Stimulated activated effector memory CD8-positive, alpha-beta T cell treated with anti-CD3 and anti-CD28 coated beads, Interleukin-12 subunit alpha, Interleukin-12 subunit beta, amount 100 ng/mL, for 72 hours (primary cell): Measurements from ENCODE around the gene TCF25.
"Not testable (repeated sequence)": the region's sequence is repeated elsewhere in the genome, so short reads cannot be mapped to it uniquely, and the experiment has no call there.

Experiments used
- ATAC-seq: fragments of 150-1000 bp; cut with Tn5 transposase; 2 replicates; pipeline ENCODE4 v1.10.0; 2021
- DNase-seq, 2 donors: peaks; one replicate each; pipeline ENCODE4 v3.0.0; 2021 to 2022; ENCODE audit warnings: low spot score in 2 of 2
- H3K27ac Mint-ChIP-seq: one replicate; pipeline ENCODE4 v1.8.0; 2022; ENCODE audit warnings: mild to moderate bottlenecking, mixed read lengths
- H3K36me3 Mint-ChIP-seq: one replicate; pipeline ENCODE4 v1.8.0; 2022; ENCODE audit warnings: mild to moderate bottlenecking, mixed read lengths
- H3K4me1 Mint-ChIP-seq: one replicate; pipeline ENCODE4 v1.8.0; 2022; ENCODE audit warnings: mixed read lengths
- H3K4me3 Mint-ChIP-seq: one replicate; pipeline ENCODE4 v1.8.0; 2022; ENCODE audit warnings: mild to moderate bottlenecking, mixed read lengths
- H3K9me3 Mint-ChIP-seq: one replicate; pipeline ENCODE4 v1.8.0; 2022; ENCODE audit warnings: mixed read lengths

The TCF25 gene

GRCh38 chr16:89925596-89926079, 52.2 kb downstream of the TCF25 start:
- Mint-ChIP-seq H3K4me3 (peak overlapping the region; percentile 28), H3K36me3 (no peaks in the 10 kb centered on the region), H3K27ac (no peak overlapping the region), H3K9me3 (no peaks in the 10 kb centered on the region), H3K4me1 (peaks cover 27% of the 10 kb centered on the region)
- DNase-seq (no peak), ATAC-seq (no peak)

- no peak for DNase-seq
- ATAC-seq, result no peak
These were observed 58.0 kb downstream of the TCF25 start for GRCh38 chr16:89931305-89931896.

GRCh38 chr16:89931964-89932363, 58.6 kb downstream of the TCF25 start:
- Mint-ChIP-seq H3K4me1 (peaks cover 6% of the 10 kb centered on the region), H3K27ac (no peak overlapping the region), H3K9me3 (no peaks in the 10 kb centered on the region), H3K4me3 (no peak overlapping the region), H3K36me3 (no peaks in the 10 kb centered on the region)
- ATAC-seq (no peak), DNase-seq (no peak)

More at GRCh38 chr16:89931305-89931896, 58.0 kb downstream of the TCF25 start:
- Mint-ChIP-seq H3K4me1 (peaks cover 10% of the 10 kb centered on the region), H3K9me3 (no peaks in the 10 kb centered on the region), H3K4me3 (no peak overlapping the region), H3K36me3 (no peaks in the 10 kb centered on the region), H3K27ac (no peak overlapping the region)

GRCh38 chr16:89934019-89934418, 60.6 kb downstream of the TCF25 start:
- H3K4me1 Mint-ChIP-seq, H3K4me3 Mint-ChIP-seq, H3K36me3 Mint-ChIP-seq, DNase-seq, H3K9me3 Mint-ChIP-seq, ATAC-seq, H3K27ac Mint-ChIP-seq: not testable (repeated sequence)

GRCh38 chr16:89934611-89935553, 61.5 kb downstream of the TCF25 start:
- DNase-seq (no peak), ATAC-seq (no peak)
- no peak overlapping the region for H3K27ac Mint-ChIP-seq
- no peaks in the 10 kb centered on the region for H3K9me3 Mint-ChIP-seq
- H3K36me3 Mint-ChIP-seq, result no peaks in the 10 kb centered on the region
- H3K4me1 Mint-ChIP-seq, result peaks cover 3% of the 10 kb centered on the region
- no peak overlapping the region for H3K4me3 Mint-ChIP-seq

GRCh38 chr16:89935620-89936019, 62.2 kb downstream of the TCF25 start:
- ATAC-seq, DNase-seq, H3K4me1 Mint-ChIP-seq, H3K27ac Mint-ChIP-seq, H3K36me3 Mint-ChIP-seq, H3K4me3 Mint-ChIP-seq, H3K9me3 Mint-ChIP-seq: not testable (repeated sequence)

GRCh38 chr16:89936034-89936433, 62.6 kb downstream of the TCF25 start:
- DNase-seq (no peak), ATAC-seq (no peak)
- Mint-ChIP-seq H3K4me1 (no peaks in the 10 kb centered on the region), H3K4me3 (no peak overlapping the region), H3K36me3 (no peaks in the 10 kb centered on the region), H3K27ac (no peak overlapping the region), H3K9me3 (no peaks in the 10 kb centered on the region)

GRCh38 chr16:89936508-89936907, 63.1 kb downstream of the TCF25 start:
- H3K4me3 Mint-ChIP-seq, result no peak overlapping the region
- H3K4me1 Mint-ChIP-seq, result no peaks in the 10 kb centered on the region
- no peaks in the 10 kb centered on the region for H3K36me3 Mint-ChIP-seq
- no peaks in the 10 kb centered on the region for H3K9me3 Mint-ChIP-seq
- DNase-seq, result no peak
- no peak for ATAC-seq
- no peak overlapping the region for H3K27ac Mint-ChIP-seq

GRCh38 chr16:89936981-89937380, 63.6 kb downstream of the TCF25 start:
- Mint-ChIP-seq H3K4me3 (no peak overlapping the region), H3K36me3 (no peaks in the 10 kb centered on the region), H3K4me1 (no peaks in the 10 kb centered on the region), H3K9me3 (no peaks in the 10 kb centered on the region), H3K27ac (no peak overlapping the region)
- ATAC-seq, result no peak
- no peak for DNase-seq

- no peaks in the 10 kb centered on the region for H3K36me3 Mint-ChIP-seq
These were observed 64.9 kb downstream of the TCF25 start for GRCh38 chr16:89938175-89938885.

GRCh38 chr16:89944773-89945172, 71.4 kb downstream of the TCF25 start:
- no peak overlapping the region for H3K27ac Mint-ChIP-seq
- no peaks in the 10 kb centered on the region for H3K36me3 Mint-ChIP-seq
- no peaks in the 10 kb centered on the region for H3K9me3 Mint-ChIP-seq
- peaks cover 10% of the 10 kb centered on the region for H3K4me1 Mint-ChIP-seq
- no peak overlapping the region for H3K4me3 Mint-ChIP-seq
- ATAC-seq (no peak), DNase-seq (no peak)

More at GRCh38 chr16:89938175-89938885, 64.9 kb downstream of the TCF25 start:
- Mint-ChIP-seq H3K4me1 (no peaks in the 10 kb centered on the region), H3K27ac (peak overlapping the region; percentile 19), H3K9me3 (no peaks in the 10 kb centered on the region), H3K4me3 (no peak overlapping the region)
- DNase-seq, result no peak
- ATAC-seq, result no peak

- H3K9me3 Mint-ChIP-seq, result no peaks in the 10 kb centered on the region
These were observed 72.3 kb downstream of the TCF25 start for GRCh38 chr16:89945654-89946053.

GRCh38 chr16:89946515-89946914, 73.1 kb downstream of the TCF25 start:
- ATAC-seq, result no peak
- no peak overlapping the region for H3K27ac Mint-ChIP-seq
- DNase-seq, result no peak
- H3K4me1 Mint-ChIP-seq, result peaks cover 15% of the 10 kb centered on the region
- peaks cover 6% of the 10 kb centered on the region for H3K36me3 Mint-ChIP-seq
- no peaks in the 10 kb centered on the region for H3K9me3 Mint-ChIP-seq
- peak overlapping the region; percentile 36 for H3K4me3 Mint-ChIP-seq

More at GRCh38 chr16:89945654-89946053, 72.3 kb downstream of the TCF25 start:
- Mint-ChIP-seq H3K27ac (no peak overlapping the region), H3K4me1 (peaks cover 15% of the 10 kb centered on the region), H3K36me3 (peaks cover 6% of the 10 kb centered on the region), H3K4me3 (no peak overlapping the region)
- ATAC-seq, result no peak
- no peak for DNase-seq

- DNase-seq (no peak), ATAC-seq (no peak)
- no peaks in the 10 kb centered on the region for H3K9me3 Mint-ChIP-seq
- peak overlapping the region; percentile 77 for H3K4me3 Mint-ChIP-seq
- peaks cover 6% of the 10 kb centered on the region for H3K36me3 Mint-ChIP-seq
- peak overlapping the region; percentile 74 for H3K27ac Mint-ChIP-seq
- H3K4me1 Mint-ChIP-seq, result peaks cover 15% of the 10 kb centered on the region
These were observed 75.8 kb downstream of the TCF25 start for GRCh38 chr16:89949121-89949742.

GRCh38 chr16:89949756-89950155, 76.4 kb downstream of the TCF25 start:
- peak overlapping the region; percentile 74 for H3K4me3 Mint-ChIP-seq
- no peak for DNase-seq
- peak overlapping the region; percentile 74 for H3K27ac Mint-ChIP-seq
- H3K9me3 Mint-ChIP-seq, result no peaks in the 10 kb centered on the region
- H3K36me3 Mint-ChIP-seq, result peaks cover 6% of the 10 kb centered on the region
- ATAC-seq, result no peak
- H3K4me1 Mint-ChIP-seq, result peaks cover 15% of the 10 kb centered on the region
